IMR-90 (cell line): ENCODE data around the gene MAGEA3. TPM values are rescaled to one million over a fixed set of nuclear protein-coding genes. Genes with fewer than 3 reads are reported as not detected.

Experiments used
- ATAC-seq: fragments of 200-7000 bp; cut with Tn5 transposase; 2 replicates; pipeline ENCODE4 v1.9.1; 2020; ENCODE audit warnings: low read depth, mild to moderate bottlenecking, moderate library complexity
- BruUV-seq: library from RNA; stranded (reverse); fragments of 400-500 nt; replicated peaks from 2 replicates; lab custom pipeline; 2021; lab: Mats Ljungman, UMichigan
- CTCF ChIA-PET: fragments of 300-600 bp; formaldehyde crosslinking; extraction: SDS; loops from one replicate; lab custom pipeline; 2021; ENCODE audit warnings: antibody characterized with exemption; lab: Yijun Ruan, JAX
- POLR2A ChIA-PET: fragments of 300-600 bp; sonication (Branson Sonifier 250); formaldehyde crosslinking; loops from one replicate; lab custom pipeline; 2022; ENCODE audit warnings: antibody characterized with exemption; ENCODE audit not compliant: unreplicated experiment; lab: Charles Lee
- DNase-seq: peaks from one replicate; pipeline ENCODE4 v3.0.0; 2013
- H2AFZ ChIP-seq: replicated peaks from 2 replicates; pipeline ENCODE3; 2013; ENCODE audit warnings: low read length, mild to moderate bottlenecking; ENCODE audit not compliant: poor library complexity
- H2AK5ac ChIP-seq: 2 replicates; pipeline ENCODE4 v1.6.1; 2013; ENCODE audit warnings: low read depth, low read length, inconsistent platforms
- H2AK9ac ChIP-seq: replicated peaks from 2 replicates; pipeline ENCODE3; 2013; ENCODE audit warnings: mild to moderate bottlenecking, low read depth, low read length, moderate library complexity; ENCODE audit not compliant: poor library complexity
- H2BK120ac ChIP-seq: 2 replicates; pipeline ENCODE4 v1.6.1; 2013; ENCODE audit warnings: low read depth, low read length, inconsistent platforms
- H2BK15ac ChIP-seq: 3 replicates; pipeline ENCODE4 v1.6.1; 2013; ENCODE audit warnings: low read depth, low read length, inconsistent platforms
- H2BK20ac ChIP-seq: 2 replicates; pipeline ENCODE4 v1.6.1; 2013; ENCODE audit warnings: low read depth, mild to moderate bottlenecking, inconsistent platforms, low read length, moderate library complexity
- H2BK5ac ChIP-seq: 2 replicates; pipeline ENCODE4 v1.6.1; 2013; ENCODE audit warnings: mild to moderate bottlenecking, low read depth, low read length, inconsistent platforms; ENCODE audit not compliant: poor library complexity, severe bottlenecking
- H3K14ac ChIP-seq: replicated peaks from 2 replicates; pipeline ENCODE4 v1.6.1; 2013; ENCODE audit warnings: low read depth, low read length, inconsistent platforms
- H3K18ac ChIP-seq: 2 replicates; pipeline ENCODE4 v1.6.1; 2013; ENCODE audit warnings: low read depth, low read length, control low read depth
- H3K23ac ChIP-seq: 2 replicates; pipeline ENCODE4 v1.6.1; 2013; ENCODE audit warnings: low read depth, low read length, inconsistent platforms
- H3K27ac ChIP-seq: 2 replicates; pipeline ENCODE4 v1.5.1; 2013; ENCODE audit warnings: mild to moderate bottlenecking, control low read depth, low read length; ENCODE audit not compliant: insufficient read depth
- H3K27me3 ChIP-seq: 2 replicates; pipeline ENCODE4 v1.6.1; 2013; ENCODE audit warnings: low read length; ENCODE audit not compliant: control insufficient read depth, insufficient read depth
- H3K36me3 ChIP-seq: 2 replicates; pipeline ENCODE4 v1.6.1; 2013; ENCODE audit warnings: low read length, mixed read lengths; ENCODE audit not compliant: control insufficient read depth, insufficient read depth
- H3K4ac ChIP-seq: 2 replicates; pipeline ENCODE4 v1.6.1; 2013; ENCODE audit warnings: low read depth, low read length, inconsistent platforms
- H3K4me1 ChIP-seq: 2 replicates; pipeline ENCODE4 v1.6.1; 2013; ENCODE audit warnings: low read length, mixed read lengths; ENCODE audit not compliant: control insufficient read depth, insufficient read depth
- H3K4me2 ChIP-seq: 2 replicates; pipeline ENCODE4 v1.6.1; 2013; ENCODE audit warnings: low read depth, mild to moderate bottlenecking, control low read depth, low read length, moderate library complexity
- H3K4me3 ChIP-seq: 2 replicates; pipeline ENCODE4 v1.5.1; 2013; ENCODE audit warnings: low read depth, mild to moderate bottlenecking, control low read depth, low read length, moderate library complexity; ENCODE audit not compliant: insufficient read depth
- H3K56ac ChIP-seq: 2 replicates; pipeline ENCODE4 v1.6.1; 2013; ENCODE audit warnings: low read length, inconsistent platforms; ENCODE audit not compliant: insufficient read depth; ENCODE audit errors: extremely low read depth
- H3K79me1 ChIP-seq, 2 experiments: 2 replicates each; pipeline ENCODE4 v1.6.1; 2013; ENCODE audit warnings: low read length in 2 of 2, inconsistent platforms in 1 of 2, low read depth in 1 of 2
- H3K9ac ChIP-seq: 2 replicates; pipeline ENCODE4 v1.6.1; 2013; ENCODE audit warnings: low read depth, low read length, control low read depth
- H3K9me1 ChIP-seq: 2 replicates; pipeline ENCODE4 v1.6.1; 2013; ENCODE audit warnings: low read length, inconsistent platforms; ENCODE audit not compliant: insufficient read depth
- H3K9me3 ChIP-seq: 2 replicates; pipeline ENCODE4 v1.6.1; 2013; ENCODE audit warnings: low read length; ENCODE audit not compliant: control insufficient read depth, insufficient read depth
- H4K20me1 ChIP-seq: 2 replicates; pipeline ENCODE4 v1.6.1; 2013; ENCODE audit warnings: low read length, inconsistent platforms; ENCODE audit not compliant: insufficient read depth
- H4K5ac ChIP-seq: 2 replicates; pipeline ENCODE4 v1.6.1; 2013; ENCODE audit warnings: mild to moderate bottlenecking, low read depth, low read length, control low read depth
- H4K8ac ChIP-seq, 2 experiments: 2 replicates each; pipeline ENCODE4 v1.6.1; 2013; ENCODE audit warnings: low read depth in 2 of 2, low read length in 2 of 2, control low read depth in 1 of 2, inconsistent platforms in 1 of 2
- H4K91ac ChIP-seq: 2 replicates; pipeline ENCODE4 v1.6.1; 2013; ENCODE audit warnings: low read depth, low read length, inconsistent platforms; ENCODE audit not compliant: insufficient read depth
- BHLHE40 ChIP-seq: fragments of 150-350 bp; IDR thresholded peaks from 2 replicates; pipeline ENCODE4 v1.6.1; 2016; ENCODE audit warnings: mild to moderate bottlenecking, low read depth, low read length
- CEBPB ChIP-seq: IDR thresholded peaks from 2 replicates; pipeline ENCODE4 v1.6.1; 2012; ENCODE audit warnings: low read depth, low read length, improper control_type of control experiment
- CHD1 ChIP-seq: IDR thresholded peaks from 2 replicates; pipeline ENCODE4 v1.6.1; 2012; ENCODE audit warnings: low read depth, low read length, improper control_type of control experiment
- CTCF ChIP-seq: conservative IDR thresholded peaks from 2 replicates; pipeline ENCODE4 v1.5.1; 2012; ENCODE audit warnings: mild to moderate bottlenecking, low read depth, low read length, improper control_type of control experiment
- ELK1 ChIP-seq: fragments of 150-350 bp; IDR thresholded peaks from 2 replicates; pipeline ENCODE4 v1.6.1; 2016; ENCODE audit warnings: low read depth, mild to moderate bottlenecking, low read length, moderate library complexity, borderline replicate concordance
- FOS ChIP-seq: fragments of 150-350 bp; IDR thresholded peaks from 2 replicates; pipeline ENCODE4 v1.6.1; 2016; ENCODE audit warnings: low read depth, low read length
- MAFK ChIP-seq: IDR thresholded peaks from 2 replicates; pipeline ENCODE4 v1.6.1; 2012; ENCODE audit warnings: low read depth, low read length, improper control_type of control experiment
- MAZ ChIP-seq: IDR thresholded peaks from 2 replicates; pipeline ENCODE4 v1.6.1; 2012; ENCODE audit warnings: low read depth, mild to moderate bottlenecking, low read length, improper control_type of control experiment, moderate library complexity, borderline replicate concordance
- MXI1 ChIP-seq: IDR thresholded peaks from 2 replicates; pipeline ENCODE4 v1.6.1; 2012; ENCODE audit warnings: low read depth, mild to moderate bottlenecking, low read length, moderate library complexity, borderline replicate concordance
- NFE2L2 ChIP-seq: fragments of 150-350 bp; IDR thresholded peaks from 2 replicates; pipeline ENCODE4 v1.6.1; 2016; ENCODE audit warnings: low read depth, mild to moderate bottlenecking, low read length
- POLR2A ChIP-seq: IDR thresholded peaks from 2 replicates; pipeline ENCODE4 v1.6.1; 2012; ENCODE audit warnings: mild to moderate bottlenecking, low read depth, low read length
- RAD21 ChIP-seq: IDR thresholded peaks from 2 replicates; pipeline ENCODE4 v1.6.1; 2012; ENCODE audit warnings: low read length, improper control_type of control experiment
- RCOR1 ChIP-seq: IDR thresholded peaks from 2 replicates; pipeline ENCODE4 v1.6.1; 2012; ENCODE audit warnings: mild to moderate bottlenecking, low read length, improper control_type of control experiment; ENCODE audit not compliant: insufficient replicate concordance
- RFX5 ChIP-seq: IDR thresholded peaks from 2 replicates; pipeline ENCODE4 v1.8.0; 2012; ENCODE audit warnings: low read depth, mild to moderate bottlenecking, low read length, moderate library complexity
- SMC3 ChIP-seq: fragments of 150-350 bp; IDR thresholded peaks from 2 replicates; pipeline ENCODE4 v1.6.1; 2016; ENCODE audit warnings: low read depth, mild to moderate bottlenecking, antibody characterized with exemption, low read length, moderate library complexity
- USF2 ChIP-seq: fragments of 150-350 bp; IDR thresholded peaks from 2 replicates; pipeline ENCODE4 v1.6.1; 2017; ENCODE audit warnings: mild to moderate bottlenecking, antibody characterized with exemption, low read length, low read depth
- WGBS, 2 experiments: methylation state at CpG; one replicate each; pipeline versions ENCODE4 v1.1.5 to v1.1.7; 2013; ENCODE audit warnings: missing lambda C conversion rate in 2 of 2; ENCODE audit not compliant: insufficient read length in 1 of 2; ENCODE audit errors: extremely low coverage in 2 of 2; 5-methylcytosine and 5-hydroxymethylcytosine counted together
- dilution Hi-C: fragments of 300-500 bp; cut with HindIII; formaldehyde crosslinking; loops from one replicate; pipeline ENCODE4 v1.14.3; 2018; ENCODE audit warnings: low sequenced_read_pairs; ENCODE audit not compliant: unreplicated experiment
- in situ Hi-C: fragments of 300-500 bp; cut with MboI; formaldehyde crosslinking; loops from 3 replicates; pipeline ENCODE4 v1.14.3; 2019; ENCODE audit warnings: low sequenced_read_pairs, inconsistent platforms, mixed read lengths
- intact Hi-C: fragments of 100-400 bp; cut with micrococcal nuclease; formaldehyde crosslinking; loops from 2 replicates; pipeline ENCODE4 v1.10.0; 2022
- polyA plus RNA-seq, 3 experiments: library from polyadenylated mRNA; depleted of rRNA; stranded (reverse); fragments of >200 nt; gene quantifications; 2 replicates each; pipeline ENCODE4 v1.2.3, GENCODE V29; 2012; ENCODE audit warnings: low replicate concordance in 1 of 3
- total RNA-seq: library from RNA; depleted of rRNA; stranded (reverse); fragments of >200 nt; gene quantifications from 2 replicates; pipeline ENCODE4 v1.2.3, GENCODE V29; 2012

Gene MAGEA3
- total and polyA plus RNA-seq, 2 of the 4 experiments (the other 2 are of a cell fraction): not detected

- H3K23ac ChIP-seq: no peak overlapping the region
- in situ Hi-C loops (no loop called here), intact Hi-C loops (no loop called here), dilution Hi-C loops (no loop called here)
- TF ChIP-seq CTCF (no peak), MXI1 (no peak), FOS (no peak), NFE2L2 (no peak), SMC3 (no peak), CEBPB (no peak), BHLHE40 (no peak), RFX5 (no peak), MAZ (no peak), ELK1 (no peak), POLR2A (no peak), CHD1 (no peak), USF2 (no peak), MAFK (no peak), RAD21 (no peak), RCOR1 (no peak)
- no TSS peak for BruUV-seq
- no CpG with 5 or more reads among the region's 5 CpGs for WGBS, 2 experiments
- H2BK120ac ChIP-seq: no peak overlapping the region
- H3K4me1 ChIP-seq: no peaks in the 10 kb centered on the region
- no peak overlapping the region for H3K4me3 ChIP-seq
- no peak overlapping the region for H3K56ac ChIP-seq
- no peak overlapping the region for H2BK20ac ChIP-seq
- H4K5ac ChIP-seq: no peak overlapping the region
- H3K36me3 ChIP-seq: no peaks in the 10 kb centered on the region
- DNase-seq (no peak), ATAC-seq (no peak)
- no peak overlapping the region for H2BK15ac ChIP-seq
- H4K20me1 ChIP-seq: no peaks in the 10 kb centered on the region
- H2AK5ac ChIP-seq: no peak overlapping the region
- ChIA-PET CTCF (no interaction called here), POLR2A (no interaction called here)
- H4K8ac ChIP-seq: no peak overlapping the region
- no peak overlapping the region for H3K9ac ChIP-seq
- H3K79me1 ChIP-seq: no peaks in the 10 kb centered on the region
- no peak overlapping the region for H3K18ac ChIP-seq
- H4K91ac ChIP-seq: no peak overlapping the region
- no peak overlapping the region for H3K4me2 ChIP-seq
- no peaks in the 10 kb centered on the region for H3K27me3 ChIP-seq
- no peak overlapping the region for H2BK5ac ChIP-seq
- no peaks in the 10 kb centered on the region for H3K9me1 ChIP-seq
- H2AK9ac ChIP-seq: no peak overlapping the region
- H3K9me3 ChIP-seq: peaks cover 2% of the 10 kb centered on the region; the same call in 1 of the 2 replicates
- no peak overlapping the region for H3K14ac ChIP-seq
- no peak overlapping the region for H3K4ac ChIP-seq
- no peak overlapping the region for H3K27ac ChIP-seq
- H2AFZ ChIP-seq: no peak overlapping the region
Observed at GRCh38 chrX:152738560-152738959, 40.0 kb downstream of the MAGEA3 start.
